Activated CD8-positive, alpha-beta T cell treated with anti-CD3 and anti-CD28 coated beads for 36 hours (primary cell): ENCODE results near the gene NAA15. TPM values are rescaled to one million over a fixed set of nuclear protein-coding genes. Genes with fewer than 3 reads are reported as not detected.

Source experiments
- total RNA-seq, 2 experiments: library from RNA; stranded (reverse); gene quantifications; one replicate each; pipeline ENCODE4 v1.2.3, GENCODE V29; 2021

Gene NAA15
- total RNA-seq, 2 experiments from 2014 or later = 113 to 114 TPM

Other genes starting within 250 kb of the NAA15 start
- 10 to 100 TPM; 20.1 to 20.4 TPM for gene ELF2, start 124.3 kb upstream of the NAA15 start, total RNA-seq
- under 1 TPM; 0.22 to 0.32 TPM for gene MGARP, start 21.3 kb upstream of the NAA15 start, total RNA-seq
- gene NDUFC1, start 972 bp downstream of the NAA15 start, total RNA-seq = 10 to 100 TPM; 56.2 to 60.6 TPM
- 1 to 10 TPM; 6.1 to 6.2 TPM for gene RAB33B, start 152.6 kb downstream of the NAA15 start, total RNA-seq